ENCODE data around the gene RPL39L.
"Not testable (repeated sequence)": the region's sequence is repeated elsewhere in the genome, so short reads cannot be mapped to it uniquely, and the experiment has no call there.

RPL39L gene

GRCh38 chr3:187136936-187137335 lies 2.4 kb downstream of the RPL39L start:
- peak; percentile 15 for DNase-seq

GRCh38 chr3:187136337-187136736 lies 3.0 kb downstream of the RPL39L start:
- DNase-seq, result no peak

DNA sequence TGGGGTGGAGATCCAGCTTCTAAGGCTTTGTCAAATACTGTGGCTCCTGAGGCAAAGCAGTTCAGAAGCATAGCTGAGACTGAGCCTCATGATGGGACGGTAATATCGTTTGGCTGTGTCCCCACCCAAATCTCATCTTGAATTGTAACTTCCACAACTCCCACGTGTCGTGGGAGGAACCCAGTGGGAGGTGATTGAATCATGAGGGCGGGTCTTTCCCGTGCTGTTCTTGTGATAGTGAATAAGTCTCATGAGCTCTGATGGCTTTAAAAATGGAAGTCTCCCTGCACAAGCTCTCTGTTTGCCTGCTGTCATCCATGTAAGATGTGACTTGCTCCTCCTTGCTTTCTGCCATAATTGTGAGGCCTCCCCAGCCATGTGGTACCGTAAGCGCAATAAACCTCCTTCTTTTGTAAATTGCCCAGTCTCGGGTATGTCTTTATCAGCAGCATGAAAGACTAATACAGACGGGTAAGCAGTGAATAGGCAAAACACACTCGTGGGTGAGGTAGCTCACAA lies 4.1 kb downstream of the RPL39L start:
- not testable (repeated sequence) for DNase-seq

DNA sequence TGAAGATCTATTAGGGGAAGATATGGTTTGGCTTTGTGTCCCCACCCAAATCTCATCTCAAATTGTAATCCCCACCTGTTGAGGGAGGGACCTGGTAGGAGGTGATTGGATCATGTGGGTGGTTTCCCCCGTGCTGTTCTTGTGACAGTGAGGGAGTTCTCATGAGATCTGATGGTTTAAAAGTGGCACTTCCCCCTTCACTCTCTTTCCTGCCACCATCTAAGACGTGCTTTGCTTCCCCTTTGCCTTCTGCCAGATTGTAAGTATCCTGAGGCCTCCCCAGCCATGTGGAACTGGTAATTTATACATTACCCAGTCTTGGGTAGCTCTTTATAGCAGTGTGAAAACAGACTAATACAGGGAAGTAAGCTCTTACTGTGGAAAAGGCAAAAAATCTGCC lies 6.1 kb downstream of the RPL39L start:
- not testable (repeated sequence) for DNase-seq

DNA sequence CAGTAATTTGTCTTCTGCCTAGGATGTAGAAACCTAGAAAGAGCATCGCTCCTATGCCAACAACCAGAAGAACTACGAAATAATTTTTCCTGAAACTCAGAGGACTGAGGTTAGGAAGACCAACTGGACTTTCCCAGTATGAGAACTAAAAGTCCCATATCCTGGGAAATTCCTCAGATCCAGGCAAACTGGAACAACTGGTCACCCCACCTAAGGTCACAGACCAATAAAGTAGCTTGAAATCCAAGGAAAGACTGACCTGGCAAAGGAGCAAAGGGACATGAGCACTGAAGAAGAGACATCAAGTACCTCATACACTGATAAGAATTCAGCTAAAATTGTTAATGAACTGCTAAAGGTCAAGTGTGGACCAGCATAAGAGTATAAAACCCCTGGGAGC lies 6.6 kb downstream of the RPL39L start:
- no peak for DNase-seq

GRCh38 chr3:187131981-187132380 lies 7.3 kb downstream of the RPL39L start:
- no peak for DNase-seq

DNA sequence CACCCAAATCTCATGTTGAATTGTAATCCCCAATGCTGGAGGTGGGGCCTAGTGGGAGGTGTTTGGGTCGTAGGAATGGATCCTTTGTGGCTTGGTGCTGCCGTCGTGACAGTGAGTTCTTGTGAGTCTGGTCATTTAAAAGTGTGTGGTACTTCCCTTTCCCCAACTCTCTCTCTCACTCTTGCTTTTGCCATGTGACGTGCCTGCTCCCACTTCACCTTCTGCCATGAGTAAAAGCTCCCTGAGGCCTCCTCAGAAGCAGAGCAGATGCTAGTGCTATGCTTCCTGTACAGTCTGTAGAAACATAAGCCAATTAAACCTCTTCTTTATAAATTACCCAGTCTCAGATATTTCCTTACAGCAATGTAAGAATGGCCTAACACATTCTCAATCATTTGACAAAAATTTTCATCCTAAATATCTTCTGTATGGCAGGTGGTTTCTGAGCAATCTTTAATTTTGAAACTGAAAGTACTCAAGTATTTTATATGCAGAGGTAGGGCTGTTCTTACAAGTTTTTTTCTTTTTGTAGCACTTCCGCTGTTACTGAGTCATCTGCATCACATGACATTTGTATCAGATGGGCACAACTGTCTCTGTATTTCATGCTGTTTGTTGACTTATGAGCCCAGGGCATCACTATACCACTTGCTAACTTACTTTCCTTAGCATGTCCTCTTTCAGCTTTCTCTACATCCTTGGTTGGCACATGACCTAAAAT lies 8.8 kb downstream of the RPL39L start:
- peak; percentile 45 for DNase-seq

- no peak for DNase-seq
Observed at GRCh38 chr3:187125319-187126031, 13.8 kb downstream of the RPL39L start.

DNA sequence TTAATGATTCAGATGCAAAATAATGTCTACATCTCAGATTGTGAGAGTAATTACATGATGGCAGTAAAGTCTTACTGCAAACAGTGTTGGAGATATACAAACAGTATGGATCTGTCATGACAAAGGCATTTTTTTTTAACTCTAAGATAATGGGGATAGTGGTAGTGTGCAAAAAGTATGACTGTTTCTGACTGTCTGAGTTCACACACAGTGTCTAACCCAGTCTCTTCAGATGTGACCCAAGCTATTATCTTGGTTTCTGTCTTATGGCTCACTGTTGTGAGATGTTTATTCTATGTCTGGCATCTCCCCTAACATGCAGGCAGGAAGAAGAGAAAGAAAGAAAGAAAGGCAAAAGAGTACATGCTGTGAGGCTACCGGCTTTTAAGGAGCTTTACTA lies 17.0 kb downstream of the RPL39L start:
- no peak for DNase-seq

DNA sequence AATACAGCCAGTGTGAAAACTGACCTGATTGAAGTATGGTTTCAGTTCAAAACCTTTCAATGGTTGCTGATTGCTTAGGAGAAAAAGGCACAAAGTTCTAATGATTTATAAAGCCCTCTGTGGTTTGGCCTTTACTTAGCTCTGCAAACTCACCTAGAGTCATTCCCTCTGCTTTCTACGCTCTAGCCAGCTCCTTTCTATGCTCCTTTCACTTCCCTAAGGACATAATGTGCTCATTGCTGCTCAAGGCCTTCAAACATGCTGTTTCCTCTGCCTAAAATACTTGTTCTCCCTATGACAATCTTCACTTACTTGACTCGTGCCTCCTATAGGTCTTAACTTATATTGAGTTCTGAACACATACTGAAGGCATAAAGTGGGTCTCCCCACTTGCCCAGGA lies 19.0 kb downstream of the RPL39L start:
- DNase-seq, result no peak

DNA sequence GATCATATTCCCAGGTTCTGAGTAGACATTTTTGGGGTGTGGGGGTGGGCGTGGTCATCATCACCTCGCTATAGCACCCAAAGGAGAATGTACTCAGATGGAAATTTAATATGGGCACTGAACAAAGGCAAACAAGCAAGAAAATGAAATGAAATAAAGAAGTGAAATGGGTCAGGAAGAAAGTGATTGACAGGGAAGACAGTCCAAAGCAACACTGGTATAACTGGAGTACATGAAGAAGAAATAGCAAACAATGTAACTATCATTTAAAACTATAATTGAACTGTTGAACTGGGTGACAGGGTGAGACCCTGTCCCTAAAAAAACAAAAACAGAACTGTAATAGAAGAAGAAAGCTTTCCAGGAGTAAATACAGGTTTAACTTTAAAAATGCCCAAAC lies 24.8 kb downstream of the RPL39L start:
- no peak for DNase-seq

DNA sequence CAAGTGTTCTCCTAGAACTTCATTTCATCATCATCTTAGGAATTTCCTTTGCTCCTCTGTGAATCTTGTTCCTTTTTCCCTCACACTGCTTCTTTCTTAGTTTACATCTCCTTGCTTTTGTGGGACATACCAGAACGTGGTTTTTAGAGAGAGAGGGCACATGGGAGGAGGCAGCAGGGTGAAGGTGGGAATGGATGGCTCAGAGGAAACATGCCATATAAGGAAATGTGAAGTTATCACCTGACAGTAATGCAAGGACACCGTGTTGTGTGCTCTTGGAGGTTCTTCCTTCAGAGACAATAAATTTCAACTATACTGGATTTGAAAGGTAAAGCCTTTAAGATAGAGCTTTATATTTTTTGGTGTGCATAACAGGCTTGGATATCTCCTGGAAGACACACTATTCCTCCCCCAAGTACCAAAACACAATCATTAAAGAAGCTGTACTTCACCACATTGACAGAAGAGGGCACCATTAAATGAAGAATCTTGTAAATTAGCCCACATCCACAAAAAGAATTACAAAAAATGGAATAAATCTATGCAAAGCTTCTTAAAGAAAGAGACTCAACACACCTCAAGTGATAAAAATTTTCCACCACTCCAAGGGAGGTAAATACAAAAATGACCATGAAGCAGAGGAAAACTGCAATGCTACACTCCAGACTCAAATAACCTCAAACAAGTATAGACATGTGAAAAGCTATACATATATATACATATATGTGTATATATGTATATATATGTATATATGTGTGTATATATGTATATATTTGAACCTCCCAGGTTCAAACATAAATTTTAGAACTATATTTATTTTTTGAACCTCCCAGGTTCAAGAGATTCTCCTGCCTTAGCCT lies 26.1 kb downstream of the RPL39L start:
- DNase-seq, result no peak

- no peak for DNase-seq
Observed at GRCh38 chr3:187110156-187110555, 29.1 kb downstream of the RPL39L start.

GRCh38 chr3:187107989-187108388 lies 31.3 kb downstream of the RPL39L start:
- no peak for DNase-seq

DNA sequence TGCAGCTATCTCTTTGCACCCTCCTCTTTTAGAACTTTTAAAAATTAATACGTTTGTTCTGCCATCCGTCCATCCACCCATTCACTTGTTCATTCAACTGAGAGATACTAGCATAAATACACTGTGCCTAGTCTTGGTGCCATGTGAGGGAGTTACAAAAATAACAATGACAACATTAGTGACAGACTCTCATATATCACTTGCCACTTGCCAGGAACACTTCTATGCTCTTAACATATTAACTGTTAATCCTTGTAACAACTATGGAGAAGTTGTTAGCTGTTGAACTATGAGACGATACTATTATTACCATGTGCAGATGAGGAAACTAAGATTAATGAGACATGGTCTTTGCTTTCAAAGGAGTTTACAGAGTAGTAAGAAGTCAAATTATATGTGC lies 33.6 kb downstream of the RPL39L start:
- no peak for DNase-seq

DNA sequence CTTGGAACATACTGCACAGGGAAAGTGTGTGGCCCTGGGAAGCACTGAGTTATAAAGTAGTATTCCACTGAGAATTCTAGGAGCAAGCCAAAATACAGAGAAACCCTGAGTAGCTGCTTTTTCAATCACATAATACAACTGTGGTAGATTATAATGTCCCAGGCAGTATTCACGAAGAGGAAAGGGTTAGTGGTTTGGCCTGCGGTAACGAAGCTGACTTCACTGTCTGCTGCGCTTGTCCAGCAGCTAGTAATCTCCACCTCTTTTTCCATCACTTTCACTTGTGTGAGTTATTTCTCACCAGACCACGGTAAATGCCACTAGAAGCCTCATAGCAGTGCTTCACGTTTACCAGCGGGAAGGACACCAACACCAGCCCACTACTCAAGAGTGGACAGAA lies 34.4 kb downstream of the RPL39L start:
- DNase-seq, result no peak

- DNase-seq, result no peak
Observed at GRCh38 chr3:187104342-187104741, 35.0 kb downstream of the RPL39L start.

DNA sequence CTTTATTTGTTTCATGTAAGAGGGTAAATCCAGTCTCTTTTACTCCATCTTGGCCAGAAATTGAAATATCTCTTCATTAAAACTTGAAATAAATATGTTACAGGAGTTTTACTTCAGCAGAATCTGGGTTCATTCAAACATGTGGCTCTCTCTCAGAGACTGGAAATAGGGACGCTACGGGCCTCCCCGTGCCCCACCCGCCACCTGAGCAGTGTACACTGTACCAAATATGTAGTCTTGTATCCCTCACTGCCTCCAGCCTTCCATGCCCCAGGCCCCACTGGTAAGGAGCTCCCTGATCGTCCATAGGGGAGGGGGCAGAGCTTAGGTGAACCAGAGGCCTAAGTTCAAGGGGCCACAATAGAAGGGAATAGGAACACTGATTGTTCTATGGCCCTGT lies 36.0 kb downstream of the RPL39L start:
- no peak for DNase-seq

DNA sequence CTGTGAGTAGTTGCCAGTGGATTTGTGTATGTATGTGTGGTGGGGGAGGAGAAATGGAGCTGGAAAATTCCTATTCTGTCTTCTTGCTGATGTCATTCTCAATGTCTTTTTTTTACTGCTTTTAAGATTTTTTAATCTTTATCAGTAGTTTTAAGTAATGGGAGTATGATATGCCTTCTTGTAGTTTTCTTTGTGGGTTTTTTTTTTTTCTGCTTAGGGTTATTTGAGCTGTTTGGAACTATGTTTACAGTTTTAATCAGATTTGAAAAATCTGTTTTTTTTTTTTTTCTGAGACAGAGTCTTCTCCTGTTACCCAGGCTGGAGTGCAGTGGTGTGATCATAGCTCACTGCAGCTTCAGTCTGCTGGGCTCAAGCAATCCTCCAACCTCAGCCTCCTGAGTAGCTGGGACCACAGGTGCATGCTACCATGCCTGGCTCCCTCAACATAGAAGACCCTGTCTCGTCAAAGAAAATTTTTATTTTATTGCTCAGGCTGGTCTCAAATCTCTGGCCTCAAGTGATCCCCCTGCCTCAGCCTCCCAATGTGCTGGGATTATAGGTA lies 37.1 kb downstream of the RPL39L start:
- DNase-seq, result no peak

- DNase-seq, result peak; percentile 74
Observed at GRCh38 chr3:187101184-187102072, 37.9 kb downstream of the RPL39L start.

DNA sequence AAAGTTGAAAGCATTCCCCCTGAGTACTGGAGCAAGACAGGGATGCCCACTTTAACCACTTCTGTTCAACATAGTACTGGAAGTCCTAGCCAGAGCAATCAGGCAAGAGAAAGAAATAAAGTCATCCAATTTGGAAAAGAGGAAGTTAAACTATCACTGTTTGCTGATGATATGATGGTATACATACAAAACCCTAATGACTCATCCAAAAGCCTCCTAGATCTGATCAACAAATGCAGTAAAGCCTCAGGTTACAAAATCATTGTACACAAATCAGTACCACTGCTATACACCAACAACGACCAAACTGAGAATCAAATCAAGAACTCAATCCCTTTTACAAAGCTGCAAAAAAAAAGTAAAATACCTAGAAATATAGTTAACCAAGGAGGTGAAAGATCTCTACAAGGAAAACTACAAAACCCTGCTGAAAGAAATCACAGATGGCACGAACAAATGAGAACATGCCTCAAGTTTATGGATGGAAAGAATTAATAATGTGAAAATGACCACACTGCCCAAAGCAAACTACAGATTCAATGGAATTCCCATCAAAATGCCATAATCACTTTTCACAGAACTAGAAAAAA lies 40.3 kb downstream of the RPL39L start:
- no peak for DNase-seq

- DNase-seq, result no peak
Observed at GRCh38 chr3:187093320-187093719, 46.0 kb downstream of the RPL39L start.
